ENCODE data around the gene COPG1. TPM values are rescaled to one million over a fixed set of nuclear protein-coding genes. Genes with fewer than 3 reads are reported as not detected.
"Not testable (repeated sequence)": the region's sequence is repeated elsewhere in the genome, so short reads cannot be mapped to it uniquely, and the experiment has no call there.

The COPG1 gene
- total and polyA plus RNA-seq, 2 donors (not counting 3 experiments of a cell fraction or from before 2014, with no cell fraction given): 112 to 202 TPM

DNA sequence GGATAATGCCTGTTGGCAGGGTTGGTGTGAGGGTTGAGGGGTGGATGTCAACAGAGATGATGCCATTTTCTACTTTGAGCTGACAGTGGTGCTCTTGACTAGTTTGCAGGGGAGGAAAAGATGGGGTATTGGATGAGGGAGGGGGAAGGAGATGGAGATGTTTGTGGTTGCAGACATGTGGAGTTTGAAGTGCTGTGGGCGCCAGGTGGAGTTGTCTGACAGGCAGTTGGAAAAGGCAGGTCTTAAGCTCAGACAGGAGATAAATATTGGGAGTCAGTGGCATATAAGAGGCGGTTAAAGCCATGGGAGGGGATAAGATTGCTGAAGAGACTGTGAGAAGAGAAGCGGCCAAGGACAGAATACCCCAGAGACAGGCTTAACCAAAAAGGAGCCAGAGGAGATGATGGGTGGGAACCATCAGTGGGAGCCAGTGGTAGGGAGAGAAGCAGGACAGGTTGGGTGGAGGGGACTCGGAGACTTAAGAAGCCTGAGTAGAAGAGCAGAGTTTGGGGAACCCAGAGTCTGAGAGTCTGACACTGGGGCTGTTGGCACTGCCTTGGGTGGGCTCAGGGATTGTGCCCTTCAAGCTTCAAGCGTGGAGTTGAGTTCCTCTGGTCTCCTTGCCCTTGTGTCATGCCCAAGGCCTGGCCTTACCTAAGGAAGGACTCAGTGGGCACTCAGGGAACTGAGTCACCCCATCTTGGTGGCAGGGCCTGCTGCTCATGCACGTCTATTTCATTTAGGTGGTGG, 13.9 kb downstream of the COPG1 start:
- H3K79me2 ChIP-seq (ENCODE audit: control insufficient read depth, insufficient read depth, low read length): no peaks in the 10 kb centered on the region
- H3K9me1 ChIP-seq (replicated peaks; ENCODE audit: control insufficient read depth, extremely low read depth, insufficient read depth, low read length): no peaks in the 10 kb centered on the region
- no peak overlapping the region for H3K4me3 ChIP-seq (replicated peaks in 1 of 3; ENCODE audit: insufficient read depth in 1 of 3, low read depth in 1 of 3, low read length in 3 of 3)
- CTCF ChIA-PET: no interaction called here
- no peak for TF ChIP-seq GATA2 (IDR thresholded peaks at IDR 0.05; ENCODE audit: insufficient read depth, insufficient read length, low read depth, low read length)
- TF ChIP-seq FOS (IDR thresholded peaks at IDR 0.05; ENCODE audit: borderline replicate concordance, insufficient read depth, low read length): no peak
- TF ChIP-seq POLR2A (IDR thresholded peaks at IDR 0.05; ENCODE audit: low read depth, low read length): no peak
- TF ChIP-seq POLR2AphosphoS5 (IDR thresholded peaks at IDR 0.05; ENCODE audit: insufficient read depth, low read depth, low read length): no peak
- TF ChIP-seq JUN (IDR thresholded peaks at IDR 0.05; ENCODE audit: borderline replicate concordance, insufficient read depth, insufficient read length, low read depth): no peak
- TF ChIP-seq, protein P1, sequence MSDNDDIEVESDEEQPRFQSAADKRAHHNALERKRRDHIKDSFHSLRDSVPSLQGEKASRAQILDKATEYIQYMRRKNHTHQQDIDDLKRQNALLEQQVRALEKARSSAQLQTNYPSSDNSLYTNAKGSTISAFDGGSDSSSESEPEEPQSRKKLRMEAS (IDR thresholded peaks at IDR 0.05; ENCODE audit: insufficient read depth, insufficient read length): no peak
- TF ChIP-seq EZH2 (IDR thresholded peaks at IDR 0.05; ENCODE audit: borderline replicate concordance, low read depth, low read length, severe bottlenecking): no peak
- TF ChIP-seq, protein P2, sequence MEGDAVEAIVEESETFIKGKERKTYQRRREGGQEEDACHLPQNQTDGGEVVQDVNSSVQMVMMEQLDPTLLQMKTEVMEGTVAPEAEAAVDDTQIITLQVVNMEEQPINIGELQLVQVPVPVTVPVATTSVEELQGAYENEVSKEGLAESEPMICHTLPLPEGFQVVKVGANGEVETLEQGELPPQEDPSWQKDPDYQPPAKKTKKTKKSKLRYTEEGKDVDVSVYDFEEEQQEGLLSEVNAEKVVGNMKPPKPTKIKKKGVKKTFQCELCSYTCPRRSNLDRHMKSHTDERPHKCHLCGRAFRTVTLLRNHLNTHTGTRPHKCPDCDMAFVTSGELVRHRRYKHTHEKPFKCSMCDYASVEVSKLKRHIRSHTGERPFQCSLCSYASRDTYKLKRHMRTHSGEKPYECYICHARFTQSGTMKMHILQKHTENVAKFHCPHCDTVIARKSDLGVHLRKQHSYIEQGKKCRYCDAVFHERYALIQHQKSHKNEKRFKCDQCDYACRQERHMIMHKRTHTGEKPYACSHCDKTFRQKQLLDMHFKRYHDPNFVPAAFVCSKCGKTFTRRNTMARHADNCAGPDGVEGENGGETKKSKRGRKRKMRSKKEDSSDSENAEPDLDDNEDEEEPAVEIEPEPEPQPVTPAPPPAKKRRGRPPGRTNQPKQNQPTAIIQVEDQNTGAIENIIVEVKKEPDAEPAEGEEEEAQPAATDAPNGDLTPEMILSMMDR (IDR thresholded peaks at IDR 0.05; ENCODE audit: extremely low read depth in 1 of 2, insufficient read depth in 1 of 2, low read depth in 1 of 2, low read length in 2 of 2): no peak
- TF ChIP-seq MYC (IDR thresholded peaks at IDR 0.05; ENCODE audit: low read depth, low read length): no peak
- H3K4me1 ChIP-seq (ENCODE audit: control insufficient read depth, extremely low read depth, insufficient read depth, low read length): no peaks in the 10 kb centered on the region
- BruUV-seq (replicated peaks): no TSS peak
- H3K27ac ChIP-seq (ENCODE audit: insufficient read depth, low read depth, low read length): no peak overlapping the region
- intact Hi-C loops (cut with micrococcal nuclease) (no loop called here), dilution Hi-C loops (cut with MboI; ENCODE audit: extremely low pct_ligation_motif_present, low sequenced_read_pairs) (no loop called here)
- no peaks in the 10 kb centered on the region for H3K27me3 ChIP-seq (ENCODE audit: control insufficient read depth in 2 of 2, insufficient read depth in 2 of 2, low read length in 2 of 2)
- peaks cover 57 to 63% of the 10 kb centered on the region in 2 experiments for H3K36me3 ChIP-seq (ENCODE audit: control insufficient read depth in 2 of 2, extremely low read depth in 1 of 2, insufficient read depth in 2 of 2, low read length in 2 of 2)
- H4K20me1 ChIP-seq (replicated peaks; ENCODE audit: control insufficient read depth, extremely low read depth, insufficient read depth, low read length): no peaks in the 10 kb centered on the region
- H3K9me3 ChIP-seq (replicated peaks; ENCODE audit: control insufficient read depth, insufficient read depth, low read length): no peaks in the 10 kb centered on the region
- H3K9ac ChIP-seq (replicated peaks; ENCODE audit: extremely low read depth, insufficient read depth, low read length): no peak overlapping the region
- H2AFZ ChIP-seq (ENCODE audit: low read depth, low read length): no peak overlapping the region
- no peak overlapping the region for H3K4me2 ChIP-seq (ENCODE audit: insufficient read depth, low read length)
- FAIRE-seq (no peak), DNase-seq (ENCODE audit: low read depth, low spot score) (no peak)
- POLR2A ChIA-PET: interaction anchor here (0.7 kb wide), 1 partner anchor 97 kb away, joined by 4 read pairs; no protein-coding TSS in a partner anchor

DNA sequence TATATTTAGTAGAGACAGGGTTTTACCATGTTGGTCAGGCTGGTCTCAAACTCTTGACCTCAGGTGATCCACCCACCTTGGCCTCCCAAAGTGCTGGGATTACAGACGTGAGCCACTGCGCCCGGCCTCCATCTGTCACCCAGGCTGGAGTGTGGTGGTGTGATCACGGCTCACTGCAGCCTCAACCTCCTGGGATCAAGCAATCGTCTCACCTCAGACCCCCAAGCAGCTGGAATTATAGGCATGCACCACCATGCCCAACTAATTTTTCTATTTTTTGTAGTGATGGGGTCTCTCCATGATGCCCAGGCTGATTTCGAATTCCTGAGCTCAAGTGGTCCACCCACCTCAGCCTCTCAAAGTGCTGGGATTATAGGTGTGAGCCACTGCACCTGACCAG, 15.6 kb downstream of the COPG1 start:
- H3K4me3 ChIP-seq (replicated peaks in 1 of 3; ENCODE audit: insufficient read depth in 1 of 3, low read depth in 1 of 3, low read length in 3 of 3); FAIRE-seq; H3K9me1 ChIP-seq (replicated peaks; ENCODE audit: control insufficient read depth, extremely low read depth, insufficient read depth, low read length); H3K27me3 ChIP-seq (ENCODE audit: control insufficient read depth in 2 of 2, insufficient read depth in 2 of 2, low read length in 2 of 2); H3K9ac ChIP-seq (replicated peaks; ENCODE audit: extremely low read depth, insufficient read depth, low read length); POLR2A ChIA-PET; CTCF ChIA-PET; H3K4me2 ChIP-seq (ENCODE audit: insufficient read depth, low read length); H3K9me3 ChIP-seq (replicated peaks; ENCODE audit: control insufficient read depth, insufficient read depth, low read length); H3K4me1 ChIP-seq (ENCODE audit: control insufficient read depth, extremely low read depth, insufficient read depth, low read length); DNase-seq (ENCODE audit: low read depth, low spot score); BruUV-seq (replicated peaks); H3K79me2 ChIP-seq (ENCODE audit: control insufficient read depth, insufficient read depth, low read length); H3K27ac ChIP-seq (ENCODE audit: insufficient read depth, low read depth, low read length); H4K20me1 ChIP-seq (replicated peaks; ENCODE audit: control insufficient read depth, extremely low read depth, insufficient read depth, low read length); dilution Hi-C loops (cut with MboI; ENCODE audit: extremely low pct_ligation_motif_present, low sequenced_read_pairs); intact Hi-C loops (cut with micrococcal nuclease); H2AFZ ChIP-seq (ENCODE audit: low read depth, low read length): not testable (repeated sequence)
- peaks cover 60 to 69% of the 10 kb centered on the region in 2 experiments for H3K36me3 ChIP-seq (ENCODE audit: control insufficient read depth in 2 of 2, extremely low read depth in 1 of 2, insufficient read depth in 2 of 2, low read length in 2 of 2)
